A673 (cell line): ENCODE results near the gene AKR1C1.
"Not testable (repeated sequence)": the region's sequence is repeated elsewhere in the genome, so short reads cannot be mapped to it uniquely, and the experiment has no call there.

Source experiments
- EZH2 ChIP-seq: fragments of 200-600 bp; sonication (generic); IDR thresholded peaks from 2 replicates; pipeline ENCODE4 v1.6.1; 2017; ENCODE audit warnings: borderline replicate concordance, low read depth, mild to moderate bottlenecking, mixed read lengths, antibody characterized with exemption, low read length; ENCODE audit not compliant: poor library complexity, severe bottlenecking
- TF ChIP-seq, protein P1 (sequence below): fragments of 300-800, 200-600 bp; sonication (generic); conservative IDR thresholded peaks from 2 replicates; pipeline ENCODE4 v1.5.1; 2017; ENCODE audit warnings: low read depth, mild to moderate bottlenecking, antibody characterized with exemption, low read length, moderate library complexity, mixed read lengths

DNA sequence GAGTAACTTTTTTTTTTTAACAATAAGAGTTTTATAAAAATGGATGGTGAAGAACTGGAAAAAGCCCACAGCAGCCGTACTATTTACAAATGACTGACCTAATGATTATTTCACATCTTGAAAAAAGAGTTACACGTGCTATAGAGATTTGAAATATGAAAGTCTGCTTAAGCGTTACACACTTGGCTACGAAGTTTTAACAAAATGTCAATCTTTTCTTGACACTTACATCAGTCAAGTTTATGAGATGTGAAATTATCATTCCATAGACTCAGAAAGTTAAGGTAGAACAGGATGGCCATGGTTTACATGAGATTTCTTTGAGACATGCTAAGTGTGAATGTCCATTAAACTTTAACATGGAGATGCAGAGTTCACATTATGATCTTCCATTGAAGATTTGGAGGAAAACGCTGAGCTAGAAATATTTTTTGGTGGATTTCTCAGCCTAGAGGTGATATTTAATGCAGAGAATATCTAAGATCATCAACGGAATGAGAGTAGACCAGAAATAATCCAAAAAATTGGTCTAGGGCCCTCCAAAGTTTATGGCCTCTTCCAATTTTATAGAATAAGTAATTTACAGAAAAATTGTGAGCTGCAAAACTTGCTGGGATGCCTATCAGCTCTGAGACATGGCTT is 24.9 kb downstream of the AKR1C1 start:
- TF ChIP-seq, protein P1, sequence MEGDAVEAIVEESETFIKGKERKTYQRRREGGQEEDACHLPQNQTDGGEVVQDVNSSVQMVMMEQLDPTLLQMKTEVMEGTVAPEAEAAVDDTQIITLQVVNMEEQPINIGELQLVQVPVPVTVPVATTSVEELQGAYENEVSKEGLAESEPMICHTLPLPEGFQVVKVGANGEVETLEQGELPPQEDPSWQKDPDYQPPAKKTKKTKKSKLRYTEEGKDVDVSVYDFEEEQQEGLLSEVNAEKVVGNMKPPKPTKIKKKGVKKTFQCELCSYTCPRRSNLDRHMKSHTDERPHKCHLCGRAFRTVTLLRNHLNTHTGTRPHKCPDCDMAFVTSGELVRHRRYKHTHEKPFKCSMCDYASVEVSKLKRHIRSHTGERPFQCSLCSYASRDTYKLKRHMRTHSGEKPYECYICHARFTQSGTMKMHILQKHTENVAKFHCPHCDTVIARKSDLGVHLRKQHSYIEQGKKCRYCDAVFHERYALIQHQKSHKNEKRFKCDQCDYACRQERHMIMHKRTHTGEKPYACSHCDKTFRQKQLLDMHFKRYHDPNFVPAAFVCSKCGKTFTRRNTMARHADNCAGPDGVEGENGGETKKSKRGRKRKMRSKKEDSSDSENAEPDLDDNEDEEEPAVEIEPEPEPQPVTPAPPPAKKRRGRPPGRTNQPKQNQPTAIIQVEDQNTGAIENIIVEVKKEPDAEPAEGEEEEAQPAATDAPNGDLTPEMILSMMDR: not testable (repeated sequence)
- TF ChIP-seq EZH2: not testable (repeated sequence)
